MM.1S (cell line): ENCODE results near the gene POLRMT.

Experiments used
- CTCF ChIP-seq: fragments of 300-600 bp; sonication (generic); IDR thresholded peaks from 2 replicates; pipeline ENCODE4 v1.5.1; 2016; ENCODE audit warnings: antibody characterized with exemption, low read length, mixed read lengths
- EZH2 ChIP-seq: fragments of 300-600 bp; sonication (generic); optimal IDR thresholded peaks from 2 replicates; pipeline ENCODE3; 2017; ENCODE audit warnings: low read depth, mild to moderate bottlenecking, antibody characterized with exemption, low read length, mixed read lengths

- TF ChIP-seq CTCF (no peak), EZH2 (no peak)
Measured at GRCh38 chr19:601310-601709, 32.0 kb downstream of the POLRMT start.
